Left lung (tissue), 10 donors: Measurements from ENCODE around the gene ENPP3. TPM values are rescaled to one million over a fixed set of nuclear protein-coding genes. Genes with fewer than 3 reads are reported as not detected.

ENCODE experiments used
- ATAC-seq: fragments of 200-7000 bp; cut with Tn5 transposase; one replicate; pipeline ENCODE4 v1.9.1; 2020; ENCODE audit warnings: moderate library complexity
- DNase-seq, 4 donors: peaks; one replicate each; pipeline ENCODE4 v3.0.0-alpha.2; 2013 to 2020
- H3K27ac ChIP-seq, 2 donors: fragments of 200-600 bp; sonication (generic) in 1 of 2; one replicate each; pipeline versions ENCODE4 v1.5.0 to v1.8.0; 2020 to 2021
- H3K27me3 ChIP-seq, 2 donors: fragments of 200-600 bp; sonication (generic) in 1 of 2; one replicate each; pipeline versions ENCODE4 v1.5.0 to v1.8.0; 2020 to 2021
- H3K36me3 ChIP-seq, 2 donors: fragments of 200-600 bp; sonication (generic) in 1 of 2; one replicate each; pipeline versions ENCODE4 v1.5.0 to v1.8.0; 2020 to 2021
- H3K4me1 ChIP-seq, 2 donors: fragments of 200-600 bp; one replicate each; pipeline ENCODE4 v1.8.0; 2021
- H3K4me3 ChIP-seq, 2 donors: fragments of 200-600 bp; sonication (generic) in 1 of 2; one replicate each; pipeline versions ENCODE4 v1.5.0 to v1.8.0; 2020 to 2021; ENCODE audit warnings: mild to moderate bottlenecking in 1 of 2
- H3K9me3 ChIP-seq, 2 donors: fragments of 200-600 bp; sonication (generic) in 1 of 2; one replicate each; pipeline versions ENCODE4 v1.5.0 to v1.8.0; 2020 to 2021
- intact Hi-C, 2 donors: fragments of 100-400 bp; cut with DNase I; formaldehyde crosslinking; loops; one replicate each; pipeline versions ENCODE4 v1.11.2 to v1.14.2; 2022
- polyA plus RNA-seq, 6 donors: library from polyadenylated mRNA; unstranded; fragments of 120-200 nt; gene quantifications; one replicate each; pipeline ENCODE4 v1.2.1, GENCODE V29; 2013; ENCODE audit not compliant: insufficient read length in 6 of 6
- total RNA-seq, 2 donors: library from RNA; stranded (reverse); fragmentation: NEBNext Ultra II Directional; extraction: Animal tissue kit (Norgen Biotek cat#: 25700); gene quantifications; one replicate each; pipeline ENCODE4 v1.2.1, GENCODE V29; 2021
- TF ChIP-seq, protein P1 (sequence below), 2 donors: fragments of 200-600 bp; sonication (generic) in 1 of 2; IDR thresholded peaks; one replicate each; pipeline versions ENCODE4 v1.5.0 to v1.8.0; 2021; ENCODE audit warnings: antibody characterized with exemption in 2 of 2
- donor health status: DM: no; HTN: yes; CAD: no.
- donor health status: DM: no; HTN: no; CAD: no.

The ENPP3 gene
- total and polyA plus RNA-seq, 8 donors, result 0.44 to 1.5 (median 0.90) TPM

DNA sequence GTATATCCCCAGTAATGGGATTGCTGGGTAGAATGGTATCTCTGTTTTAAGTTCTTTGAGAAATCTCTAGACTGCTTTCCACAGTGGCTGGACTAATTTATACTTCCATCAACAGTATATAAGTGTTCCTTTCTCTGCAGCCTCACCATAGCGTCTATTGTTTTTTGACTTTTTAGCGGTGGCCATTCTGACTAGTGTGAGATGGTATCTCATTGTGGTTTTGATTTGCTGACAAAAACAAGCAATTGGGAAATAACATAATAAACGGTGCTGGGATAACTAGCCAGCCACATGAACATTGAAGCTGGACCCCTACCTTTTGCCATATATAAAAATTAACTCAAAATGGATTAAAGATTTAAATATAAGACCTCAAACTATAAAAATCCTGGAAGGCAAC is 49.9 kb downstream of the ENPP3 start:
- Histone ChIP-seq H3K4me3 (no peak overlapping the region), H3K27ac (no peak overlapping the region), H3K4me1 (no peaks in the 10 kb centered on the region), H3K9me3 (no peaks in the 10 kb centered on the region), H3K36me3 (no peaks in the 10 kb centered on the region), H3K27me3 (no peaks in the 10 kb centered on the region)
- DNase-seq, result no peak
- ATAC-seq, result no peak
- TF ChIP-seq, protein P1, sequence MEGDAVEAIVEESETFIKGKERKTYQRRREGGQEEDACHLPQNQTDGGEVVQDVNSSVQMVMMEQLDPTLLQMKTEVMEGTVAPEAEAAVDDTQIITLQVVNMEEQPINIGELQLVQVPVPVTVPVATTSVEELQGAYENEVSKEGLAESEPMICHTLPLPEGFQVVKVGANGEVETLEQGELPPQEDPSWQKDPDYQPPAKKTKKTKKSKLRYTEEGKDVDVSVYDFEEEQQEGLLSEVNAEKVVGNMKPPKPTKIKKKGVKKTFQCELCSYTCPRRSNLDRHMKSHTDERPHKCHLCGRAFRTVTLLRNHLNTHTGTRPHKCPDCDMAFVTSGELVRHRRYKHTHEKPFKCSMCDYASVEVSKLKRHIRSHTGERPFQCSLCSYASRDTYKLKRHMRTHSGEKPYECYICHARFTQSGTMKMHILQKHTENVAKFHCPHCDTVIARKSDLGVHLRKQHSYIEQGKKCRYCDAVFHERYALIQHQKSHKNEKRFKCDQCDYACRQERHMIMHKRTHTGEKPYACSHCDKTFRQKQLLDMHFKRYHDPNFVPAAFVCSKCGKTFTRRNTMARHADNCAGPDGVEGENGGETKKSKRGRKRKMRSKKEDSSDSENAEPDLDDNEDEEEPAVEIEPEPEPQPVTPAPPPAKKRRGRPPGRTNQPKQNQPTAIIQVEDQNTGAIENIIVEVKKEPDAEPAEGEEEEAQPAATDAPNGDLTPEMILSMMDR (IDR thresholded peaks at IDR 0.05), result no peak
- intact Hi-C loops, result no loop called here

GRCh38 chr6:131688286-131688685 is 51.2 kb downstream of the ENPP3 start:
- TF ChIP-seq, protein P1 (IDR thresholded peaks at IDR 0.05), result no peak
- intact Hi-C loops, result no loop called here
- H3K4me1 ChIP-seq, result no peaks in the 10 kb centered on the region
- no peak overlapping the region for H3K27ac ChIP-seq
- no peak for ATAC-seq
- H3K27me3 ChIP-seq, result no peaks in the 10 kb centered on the region
- H3K4me3 ChIP-seq, result no peak overlapping the region
- DNase-seq, result no peak
- H3K9me3 ChIP-seq, result no peaks in the 10 kb centered on the region
- H3K36me3 ChIP-seq, result no peaks in the 10 kb centered on the region

GRCh38 chr6:131692031-131692430 is 54.9 kb downstream of the ENPP3 start:
- TF ChIP-seq, protein P1 (IDR thresholded peaks at IDR 0.05), result no peak
- Histone ChIP-seq H3K27ac (no peak overlapping the region), H3K4me1 (no peaks in the 10 kb centered on the region), H3K27me3 (no peaks in the 10 kb centered on the region), H3K36me3 (no peaks in the 10 kb centered on the region), H3K4me3 (no peak overlapping the region), H3K9me3 (no peaks in the 10 kb centered on the region)
- DNase-seq (no peak), ATAC-seq (no peak)
- intact Hi-C loops, result loop anchor here in 1 of 2 donors (5.0 kb wide), 1 partner anchor 220 kb away; no protein-coding TSS in a partner anchor

DNA sequence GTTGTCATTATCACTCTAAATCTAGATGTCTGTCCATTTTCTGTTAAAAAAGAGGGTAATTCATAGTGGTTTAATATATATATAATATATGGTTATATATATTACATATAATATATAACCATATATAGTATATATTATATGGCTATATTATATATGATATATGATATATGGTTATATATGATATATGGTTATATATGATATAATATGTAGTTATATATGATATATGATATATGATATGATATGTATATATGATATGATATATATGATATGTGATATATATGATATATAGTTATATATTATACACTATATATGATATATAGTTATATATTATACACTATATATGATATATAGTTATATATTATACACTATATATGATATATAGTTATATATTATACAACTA is 55.5 kb downstream of the ENPP3 start:
- intact Hi-C loops, result loop anchor here in 1 of 2 donors (5.0 kb wide), 1 partner anchor 220 kb away; no protein-coding TSS in a partner anchor
- Histone ChIP-seq H3K9me3 (no peaks in the 10 kb centered on the region), H3K27me3 (no peaks in the 10 kb centered on the region), H3K36me3 (no peaks in the 10 kb centered on the region), H3K4me3 (no peak overlapping the region), H3K27ac (no peak overlapping the region), H3K4me1 (no peaks in the 10 kb centered on the region)
- TF ChIP-seq, protein P1 (IDR thresholded peaks at IDR 0.05), result no peak
- ATAC-seq, result no peak
- no peak for DNase-seq

GRCh38 chr6:131693384-131693783 is 56.3 kb downstream of the ENPP3 start:
- no peaks in the 10 kb centered on the region for H3K27me3 ChIP-seq
- H3K4me3 ChIP-seq, result no peak overlapping the region
- no peak for ATAC-seq
- no peak overlapping the region for H3K27ac ChIP-seq
- no peaks in the 10 kb centered on the region for H3K4me1 ChIP-seq
- intact Hi-C loops, result loop anchor here in 1 of 2 donors (5.0 kb wide), 1 partner anchor 219 kb away; no protein-coding TSS in a partner anchor
- no peaks in the 10 kb centered on the region for H3K9me3 ChIP-seq
- no peak for DNase-seq
- TF ChIP-seq, protein P1 (IDR thresholded peaks at IDR 0.05), result no peak
- H3K36me3 ChIP-seq, result no peaks in the 10 kb centered on the region
